NT2/D1 (cell line): Measurements from ENCODE around the gene MCM6.

Experiments used
- DNase-seq: peaks from one replicate; pipeline ENCODE4 v3.0.0-alpha.2; 2011; ENCODE audit warnings: low read depth, low spot score
- H3K27me3 ChIP-seq: 2 replicates; pipeline ENCODE4 v1.6.0; 2011; ENCODE audit warnings: mild to moderate bottlenecking; ENCODE audit not compliant: insufficient read length, insufficient read depth
- H3K36me3 ChIP-seq: 2 replicates; pipeline ENCODE4 v1.6.1; 2011; ENCODE audit warnings: mild to moderate bottlenecking, low read length, mixed read lengths; ENCODE audit not compliant: insufficient read depth, insufficient read length
- H3K4me1 ChIP-seq: 2 replicates; pipeline ENCODE4 v1.5.1; 2011; ENCODE audit not compliant: insufficient read depth, insufficient read length
- H3K4me3 ChIP-seq: 2 replicates; pipeline ENCODE4 v1.5.1; 2011; ENCODE audit warnings: low read depth; ENCODE audit not compliant: insufficient read length
- H3K9ac ChIP-seq: 2 replicates; pipeline ENCODE4 v1.6.0; 2011; ENCODE audit warnings: low read depth; ENCODE audit not compliant: insufficient read length
- H3K9me3 ChIP-seq: 2 replicates; pipeline ENCODE4 v1.5.1; 2011; ENCODE audit warnings: mild to moderate bottlenecking, low read length; ENCODE audit not compliant: insufficient read depth
- SUZ12 ChIP-seq: IDR thresholded peaks from 2 replicates; pipeline ENCODE4 v1.6.1; 2011; ENCODE audit not compliant: insufficient read length, insufficient read depth; ENCODE audit errors: extremely low read depth
- YY1 ChIP-seq: IDR thresholded peaks from 2 replicates; pipeline ENCODE4 v1.6.1; 2011; ENCODE audit not compliant: insufficient read length, insufficient read depth
- ZNF274 ChIP-seq: IDR thresholded peaks from 2 replicates; pipeline ENCODE4 v1.6.1; 2011; ENCODE audit warnings: mild to moderate bottlenecking, low read depth, low read length

The MCM6 gene

GRCh38 chr2:135863233-135863632, 13.0 kb downstream of the MCM6 start:
- H3K4me1 ChIP-seq, result no peaks in the 10 kb centered on the region

GRCh38 chr2:135862718-135863117, 13.5 kb downstream of the MCM6 start:
- Histone ChIP-seq H3K27me3 (no peaks in the 10 kb centered on the region), H3K36me3 (peaks cover 84% of the 10 kb centered on the region), H3K4me3 (no peak overlapping the region), H3K4me1 (no peaks in the 10 kb centered on the region), H3K9ac (no peak overlapping the region), H3K9me3 (no peaks in the 10 kb centered on the region)
- no peak for DNase-seq
- TF ChIP-seq ZNF274, result no peak
- no peak for TF ChIP-seq YY1
- TF ChIP-seq SUZ12, result no peak

More at GRCh38 chr2:135863233-135863632, 13.0 kb downstream of the MCM6 start:
- Histone ChIP-seq H3K27me3 (no peaks in the 10 kb centered on the region), H3K9me3 (no peaks in the 10 kb centered on the region), H3K9ac (no peak overlapping the region), H3K4me3 (no peak overlapping the region), H3K36me3 (peaks cover 85% of the 10 kb centered on the region)
- TF ChIP-seq YY1 (no peak), SUZ12 (no peak), ZNF274 (no peak)
- no peak for DNase-seq

- Histone ChIP-seq H3K9ac (no peak overlapping the region), H3K4me3 (no peak overlapping the region), H3K4me1 (no peaks in the 10 kb centered on the region), H3K27me3 (no peaks in the 10 kb centered on the region), H3K9me3 (no peaks in the 10 kb centered on the region), H3K36me3 (peaks cover 85% of the 10 kb centered on the region)
- no peak for TF ChIP-seq YY1
- TF ChIP-seq SUZ12, result no peak
- TF ChIP-seq ZNF274, result no peak
- no peak for DNase-seq
These were observed 22.8 kb downstream of the MCM6 start for GRCh38 chr2:135853401-135853800.

- H3K4me1 ChIP-seq, result no peaks in the 10 kb centered on the region
- no peak overlapping the region for H3K9ac ChIP-seq
- H3K27me3 ChIP-seq, result no peaks in the 10 kb centered on the region
- no peak overlapping the region for H3K4me3 ChIP-seq
- TF ChIP-seq ZNF274 (no peak), YY1 (no peak), SUZ12 (no peak)
- no peaks in the 10 kb centered on the region for H3K9me3 ChIP-seq
- DNase-seq, result no peak
- H3K36me3 ChIP-seq, result peaks cover 85% of the 10 kb centered on the region
These were observed 24.4 kb downstream of the MCM6 start for GRCh38 chr2:135851858-135852257.

- DNase-seq, result no peak
- Histone ChIP-seq H3K27me3 (no peaks in the 10 kb centered on the region), H3K9me3 (no peaks in the 10 kb centered on the region), H3K4me3 (no peak overlapping the region), H3K9ac (no peak overlapping the region), H3K36me3 (peaks cover 83% of the 10 kb centered on the region), H3K4me1 (no peaks in the 10 kb centered on the region)
- TF ChIP-seq SUZ12 (no peak), YY1 (no peak), ZNF274 (no peak)
These were observed 25.2 kb downstream of the MCM6 start for GRCh38 chr2:135850892-135851668.

GRCh38 chr2:135849087-135849486, 27.2 kb downstream of the MCM6 start:
- Histone ChIP-seq H3K36me3 (peaks cover 89% of the 10 kb centered on the region), H3K4me1 (no peaks in the 10 kb centered on the region), H3K4me3 (no peak overlapping the region), H3K9me3 (no peaks in the 10 kb centered on the region), H3K9ac (no peak overlapping the region), H3K27me3 (no peaks in the 10 kb centered on the region)
- DNase-seq, result no peak
- TF ChIP-seq ZNF274 (no peak), SUZ12 (no peak), YY1 (no peak)

GRCh38 chr2:135845997-135846396, 30.2 kb downstream of the MCM6 start:
- Histone ChIP-seq H3K9me3 (no peaks in the 10 kb centered on the region), H3K27me3 (no peaks in the 10 kb centered on the region), H3K4me3 (no peak overlapping the region), H3K4me1 (no peaks in the 10 kb centered on the region), H3K9ac (no peak overlapping the region), H3K36me3 (peaks cover 85% of the 10 kb centered on the region)
- no peak for TF ChIP-seq ZNF274
- TF ChIP-seq YY1, result no peak
- no peak for TF ChIP-seq SUZ12
- no peak for DNase-seq
